Transverse colon (tissue), 4 donors: ENCODE results near the gene RD3L.

ENCODE experiments used
- CTCF ChIP-seq, 5 experiments: fragments of 200-600 bp in 3 of 5; fragments of 450-650 bp in 2 of 5; sonication (generic) in 3 of 5; IDR thresholded peaks; 1 replicate in 2 of 5; 2 replicates in 3 of 5; pipeline ENCODE4 v1.5.1; 2016 to 2017; ENCODE audit warnings: antibody characterized with exemption in 5 of 5, inconsistent platforms in 3 of 5, mild to moderate bottlenecking in 2 of 5, moderate library complexity in 1 of 5
- EP300 ChIP-seq: sonication (generic); formaldehyde crosslinking; IDR thresholded peaks from one replicate; pipeline ENCODE4 v1.6.1; 2017; ENCODE audit warnings: antibody characterized with exemption, low read depth
- POLR2A ChIP-seq: fragments of 450-650 bp; IDR thresholded peaks from one replicate; pipeline ENCODE4 v1.6.1; 2016; ENCODE audit warnings: antibody characterized with exemption, mild to moderate bottlenecking, moderate library complexity
- POLR2AphosphoS5 ChIP-seq, 3 donors: sonication (generic); formaldehyde crosslinking; IDR thresholded peaks; one replicate each; pipeline ENCODE4 v1.6.1; 2016; ENCODE audit warnings: antibody characterized with exemption in 3 of 3

DNA sequence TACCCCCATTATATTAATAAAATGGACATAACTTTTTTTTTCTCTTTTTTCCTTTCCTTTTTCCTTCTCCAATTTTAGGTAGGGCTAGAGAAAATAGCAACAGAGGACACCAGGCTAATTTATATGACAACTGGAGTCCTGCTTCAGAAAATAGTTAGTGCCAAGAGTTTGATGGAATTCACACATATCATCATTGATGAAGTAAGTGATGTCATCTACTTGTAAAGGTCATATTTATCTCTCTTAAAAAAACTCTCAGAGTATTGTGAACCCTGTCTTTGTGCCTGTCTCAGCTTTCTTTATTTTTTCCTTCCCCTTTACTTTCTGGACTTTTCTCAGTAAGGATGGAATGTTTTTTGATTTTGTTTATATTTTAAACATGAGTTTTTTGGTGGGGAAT is 24.3 kb upstream of the RD3L start:
- TF ChIP-seq CTCF (IDR thresholded peaks at IDR 0.05): no peak
- TF ChIP-seq POLR2A: no peak
- TF ChIP-seq POLR2AphosphoS5 (IDR thresholded peaks at IDR 0.05): no peak
- TF ChIP-seq EP300: no peak
